G401 (cell line): Measurements from ENCODE around the gene R3HDM4. TPM values are rescaled to one million over a fixed set of nuclear protein-coding genes. Genes with fewer than 3 reads are reported as not detected.

Experiments used
- DNase-seq: peaks from one replicate; pipeline ENCODE4 v3.0.0-alpha.2; 2015; ENCODE audit warnings: low spot score
- in situ Hi-C: cut with HindIII; loops from 2 replicates; pipeline ENCODE4 v1.10.0; 2016; ENCODE audit warnings: low sequenced_read_pairs, mixed read lengths
- total RNA-seq: library from RNA; depleted of rRNA; stranded (reverse); fragments of >200 nt; shearing (Covaris generic); gene quantifications from 2 replicates; pipeline ENCODE4 v1.2.3, GENCODE V29; 2014

Gene R3HDM4
- total RNA-seq, 1 experiment from 2014 or later = 13.9 TPM

GRCh38 chr19:919199-920050 is 6.4 kb upstream of the R3HDM4 start:
- in situ Hi-C loops = no loop called here
- DNase-seq = no peak

- DNase-seq = no peak
- in situ Hi-C loops = no loop called here
These were observed 5.6 kb upstream of the R3HDM4 start for GRCh38 chr19:918481-919198.

- in situ Hi-C loops = no loop called here
- DNase-seq = no peak
These were observed 5.1 kb upstream of the R3HDM4 start for GRCh38 chr19:918152-918437.

GRCh38 chr19:917323-918151 is 4.5 kb upstream of the R3HDM4 start, which contains the start of gene KISS1R:
Gene KISS1R (plus strand): TSS chr19:917333. CDS start chr19:917503, 170 bp downstream.
- in situ Hi-C loops = no loop called here
- peak; percentile 41 for DNase-seq

GRCh38 chr19:916645-917322 is 3.8 kb upstream of the R3HDM4 start:
- in situ Hi-C loops = no loop called here
- no peak for DNase-seq

GRCh38 chr19:912181-913079 is 589 bp downstream of the R3HDM4 start:
- in situ Hi-C loops = no loop called here
- peak; percentile 22 for DNase-seq

GRCh38 chr19:911197-912033 is 1.6 kb downstream of the R3HDM4 start:
- DNase-seq = no peak
- in situ Hi-C loops = no loop called here

- in situ Hi-C loops = no loop called here
- DNase-seq = no peak
These were observed 5.7 kb downstream of the R3HDM4 start for GRCh38 chr19:907183-907853.

- no peak for DNase-seq
- in situ Hi-C loops = no loop called here
These were observed 6.5 kb downstream of the R3HDM4 start for GRCh38 chr19:906480-906879.

GRCh38 chr19:904545-904944 is 8.5 kb downstream of the R3HDM4 start:
- in situ Hi-C loops = no loop called here
- DNase-seq = no peak

- DNase-seq = no peak
- in situ Hi-C loops = no loop called here
These were observed 9.7 kb downstream of the R3HDM4 start for GRCh38 chr19:903266-903797.

- in situ Hi-C loops = no loop called here
These were observed 10.4 kb downstream of the R3HDM4 start for GRCh38 chr19:902446-903226.

GRCh38 chr19:902093-902370 is 11.0 kb downstream of the R3HDM4 start:
- no peak for DNase-seq
- in situ Hi-C loops = no loop called here

More at GRCh38 chr19:902446-903226, 10.4 kb downstream of the R3HDM4 start:
- no peak for DNase-seq

GRCh38 chr19:901216-902092 is 11.6 kb downstream of the R3HDM4 start:
- in situ Hi-C loops = no loop called here
- no peak for DNase-seq
